Mesendoderm (in vitro differentiated cells): Measurements from ENCODE around the gene DDIT4.
"Not testable (repeated sequence)": the region's sequence is repeated elsewhere in the genome, so short reads cannot be mapped to it uniquely, and the experiment has no call there.

Source experiments
- DNase-seq: peaks from one replicate; pipeline ENCODE4 v3.0.0; 2013
- H2AK5ac ChIP-seq: 2 replicates; pipeline ENCODE4 v1.6.1; 2013; ENCODE audit warnings: low read length, inconsistent platforms
- H2BK120ac ChIP-seq: 2 replicates; pipeline ENCODE4 v1.6.1; 2013; ENCODE audit warnings: low read depth, mild to moderate bottlenecking, low read length, moderate library complexity, mixed read lengths
- H2BK15ac ChIP-seq: replicated peaks from 2 replicates; pipeline ENCODE4 v1.6.1; 2013; ENCODE audit warnings: low read depth, mild to moderate bottlenecking, moderate library complexity
- H2BK5ac ChIP-seq: 2 replicates; pipeline ENCODE4 v1.6.1; 2013; ENCODE audit warnings: low read length, inconsistent platforms
- H3K18ac ChIP-seq: 2 replicates; pipeline ENCODE4 v1.6.1; 2013; ENCODE audit warnings: mild to moderate bottlenecking, low read length, mixed read lengths
- H3K23ac ChIP-seq: one replicate; pipeline ENCODE4 v1.6.1; 2013; ENCODE audit warnings: low read length
- H3K27ac ChIP-seq: 2 replicates; pipeline ENCODE4 v1.5.1; 2013; ENCODE audit warnings: low read depth, mild to moderate bottlenecking, inconsistent platforms, low read length, moderate library complexity
- H3K27me3 ChIP-seq: 2 replicates; pipeline ENCODE4 v1.6.1; 2013; ENCODE audit warnings: low read length, control low read depth, mild to moderate bottlenecking, inconsistent platforms; ENCODE audit not compliant: insufficient read depth, poor library complexity
- H3K36me3 ChIP-seq: 2 replicates; pipeline ENCODE4 v1.6.1; 2013; ENCODE audit warnings: low read length, inconsistent platforms; ENCODE audit not compliant: control insufficient read depth, insufficient read depth
- H3K4ac ChIP-seq: one replicate; pipeline ENCODE4 v1.6.1; 2013; ENCODE audit warnings: low read depth, mild to moderate bottlenecking, low read length, moderate library complexity
- H3K4me1 ChIP-seq: 2 replicates; pipeline ENCODE4 v1.6.1; 2013; ENCODE audit warnings: low read depth, low read length, inconsistent platforms; ENCODE audit not compliant: control insufficient read depth
- H3K4me2 ChIP-seq: 2 replicates; pipeline ENCODE4 v1.6.1; 2013; ENCODE audit warnings: low read length
- H3K4me3 ChIP-seq: 2 replicates; pipeline ENCODE4 v1.5.1; 2013; ENCODE audit warnings: mild to moderate bottlenecking, low read length
- H3K56ac ChIP-seq: one replicate; pipeline ENCODE4 v1.6.1; 2013; ENCODE audit warnings: low read length
- H3K79me1 ChIP-seq: 2 replicates; pipeline ENCODE4 v1.6.1; 2013; ENCODE audit warnings: low read length, inconsistent platforms
- H3K79me2 ChIP-seq: 2 replicates; pipeline ENCODE4 v1.6.1; 2013; ENCODE audit warnings: mild to moderate bottlenecking, low read length; ENCODE audit not compliant: control insufficient read depth, insufficient read depth
- H3K9ac ChIP-seq: 2 replicates; pipeline ENCODE4 v1.6.1; 2013; ENCODE audit warnings: low read length, inconsistent platforms
- H4K5ac ChIP-seq: one replicate; pipeline ENCODE4 v1.6.1; 2013; ENCODE audit warnings: low read length
- H4K8ac ChIP-seq: one replicate; pipeline ENCODE4 v1.6.1; 2013; ENCODE audit warnings: low read depth, mild to moderate bottlenecking, control low read depth, low read length, moderate library complexity
- WGBS: extraction: QIAGEN DNeasy Blood & Tissue Kit; methylation state at CpG from one replicate; pipeline ENCODE4 v1.1.7; 2013; ENCODE audit warnings: low lambda C conversion rate, missing lambda C conversion rate; ENCODE audit not compliant: insufficient coverage; ENCODE audit errors: extremely low coverage; 5-methylcytosine and 5-hydroxymethylcytosine counted together

Gene DDIT4

DNA sequence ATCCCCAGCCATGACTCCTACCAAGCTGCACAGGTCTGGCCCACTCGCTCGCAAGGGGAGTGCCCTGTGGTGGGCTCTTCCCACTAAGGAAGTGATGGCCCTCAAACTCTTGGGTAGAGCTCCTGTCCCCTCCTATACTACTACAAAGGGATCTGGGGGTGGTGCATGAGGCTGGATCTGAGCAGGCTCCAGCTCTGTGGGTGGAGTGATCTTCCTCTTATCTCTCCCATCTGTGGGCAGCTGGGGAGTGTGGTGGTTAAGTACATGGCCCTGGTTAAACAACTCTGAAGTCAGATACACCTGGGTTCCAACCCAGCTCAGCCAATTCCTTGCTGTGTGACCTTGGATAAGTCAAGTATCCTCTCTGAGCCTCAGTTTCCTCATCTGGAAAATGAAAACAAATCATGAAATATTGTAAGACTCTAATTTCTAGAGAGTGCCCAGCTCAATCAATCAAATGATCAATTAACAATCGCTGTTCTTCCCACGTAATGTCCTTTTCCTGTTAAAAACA, 17.4 kb downstream of the DDIT4 start:
- Histone ChIP-seq H4K8ac (no peak overlapping the region), H3K18ac (no peak overlapping the region), H3K79me1 (no peaks in the 10 kb centered on the region), H3K9ac (no peak overlapping the region), H3K27ac (no peak overlapping the region), H3K79me2 (no peaks in the 10 kb centered on the region), H2AK5ac (no peak overlapping the region), H3K4me1 (no peaks in the 10 kb centered on the region), H3K27me3 (no peaks in the 10 kb centered on the region), H4K5ac (no peak overlapping the region), H2BK5ac (no peak overlapping the region), H3K36me3 (no peaks in the 10 kb centered on the region), H2BK15ac (no peak overlapping the region), H3K23ac (no peak overlapping the region), H2BK120ac (no peak overlapping the region), H3K4me3 (no peak overlapping the region), H3K4ac (no peak overlapping the region), H3K56ac (no peak overlapping the region), H3K4me2 (no peak overlapping the region)
- no CpG with 5 or more reads among the region's 4 CpGs for WGBS
- DNase-seq: no peak

DNA sequence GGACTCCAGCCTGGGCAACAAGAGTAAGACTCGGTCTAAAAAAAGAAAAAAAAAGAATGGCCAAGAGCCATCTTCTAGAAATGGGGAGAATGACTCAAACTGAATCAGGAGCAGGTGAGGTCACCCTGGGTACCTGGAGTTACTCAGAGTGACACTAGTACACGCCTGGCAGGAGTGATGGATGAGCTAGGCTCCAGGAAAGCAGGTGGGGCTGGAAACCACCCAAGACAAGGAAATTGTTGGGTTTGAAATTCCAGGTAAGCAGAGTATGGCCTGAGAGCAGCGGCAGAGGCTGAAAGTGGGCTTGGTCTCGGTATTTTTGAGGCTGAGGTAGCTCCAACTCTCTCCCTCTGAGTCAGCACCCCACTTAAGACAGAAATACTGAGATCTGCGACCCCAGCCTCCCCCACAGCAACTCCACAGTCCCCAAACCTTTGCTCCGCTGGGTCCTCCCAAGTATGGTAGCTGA, 18.5 kb downstream of the DDIT4 start:
- Histone ChIP-seq H3K4me2 (no peak overlapping the region), H3K4me1 (no peaks in the 10 kb centered on the region), H4K8ac (no peak overlapping the region), H2BK15ac (no peak overlapping the region), H3K79me2 (no peaks in the 10 kb centered on the region), H2BK120ac (no peak overlapping the region), H3K79me1 (no peaks in the 10 kb centered on the region), H3K9ac (no peak overlapping the region), H4K5ac (no peak overlapping the region), H3K27me3 (no peaks in the 10 kb centered on the region), H3K4me3 (no peak overlapping the region), H2AK5ac (no peak overlapping the region), H3K4ac (no peak overlapping the region), H3K36me3 (no peaks in the 10 kb centered on the region), H3K56ac (no peak overlapping the region), H3K18ac (no peak overlapping the region), H2BK5ac (no peak overlapping the region), H3K27ac (no peak overlapping the region), H3K23ac (no peak overlapping the region)
- no CpG with 5 or more reads among the region's 6 CpGs for WGBS
- no peak for DNase-seq

DNA sequence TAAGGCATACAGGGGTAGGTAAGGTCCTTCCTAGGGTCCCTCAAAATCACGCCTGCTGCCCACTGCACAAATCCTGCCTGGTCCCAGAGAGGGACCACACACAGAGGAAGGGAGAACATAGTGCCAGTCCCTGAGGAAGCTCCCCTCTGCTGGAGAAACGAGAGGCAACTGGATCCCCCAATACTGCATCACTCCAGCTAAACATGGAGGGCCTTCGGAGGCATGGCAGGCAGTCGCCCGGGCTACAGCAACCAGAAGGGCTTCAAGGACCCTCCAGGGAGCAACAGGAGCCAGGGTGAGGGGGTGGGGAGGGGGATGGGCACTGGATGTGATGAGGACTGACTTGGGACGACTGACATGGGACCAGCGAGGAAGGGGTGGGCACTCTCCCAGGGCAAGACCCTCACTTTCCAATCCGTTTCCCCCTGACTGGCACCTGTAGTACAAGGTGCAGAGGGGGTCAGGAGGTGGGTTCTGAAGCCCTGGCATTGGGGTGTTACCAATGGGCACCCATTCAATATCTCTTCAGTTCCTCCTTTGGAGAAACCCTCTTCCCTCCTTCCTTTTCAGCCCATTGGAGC, 21.7 kb downstream of the DDIT4 start:
- Histone ChIP-seq H3K23ac (no peak overlapping the region), H3K36me3 (no peaks in the 10 kb centered on the region), H2BK15ac (no peak overlapping the region), H2BK5ac (no peak overlapping the region), H3K79me1 (no peaks in the 10 kb centered on the region), H2BK120ac (no peak overlapping the region), H3K4ac (no peak overlapping the region), H3K4me3 (no peak overlapping the region), H3K4me1 (peaks cover 1% of the 10 kb centered on the region), H3K4me2 (no peak overlapping the region), H3K27me3 (no peaks in the 10 kb centered on the region), H2AK5ac (no peak overlapping the region), H3K56ac (no peak overlapping the region), H4K5ac (no peak overlapping the region), H3K9ac (no peak overlapping the region), H3K27ac (no peak overlapping the region), H4K8ac (no peak overlapping the region), H3K18ac (no peak overlapping the region), H3K79me2 (no peaks in the 10 kb centered on the region)
- DNase-seq: no peak
- no CpG with 5 or more reads among the region's 8 CpGs for WGBS

- not testable (repeated sequence) for H3K23ac ChIP-seq, H3K4me3 ChIP-seq, H2BK15ac ChIP-seq, H3K4me1 ChIP-seq, DNase-seq, H2AK5ac ChIP-seq, H2BK5ac ChIP-seq, H3K27ac ChIP-seq, H4K8ac ChIP-seq, H3K79me1 ChIP-seq, H3K4ac ChIP-seq, H4K5ac ChIP-seq, H2BK120ac ChIP-seq, H3K27me3 ChIP-seq, H3K18ac ChIP-seq, H3K79me2 ChIP-seq, H3K36me3 ChIP-seq
- Histone ChIP-seq H3K4me2 (peak overlapping the region; percentile 58), H3K9ac (peak overlapping the region; percentile 21), H3K56ac (peak overlapping the region; percentile 86)
- WGBS: no CpG with 5 or more reads among the region's 19 CpGs
Observed at GRCh38 chr10:72296829-72297280, 23.1 kb downstream of the DDIT4 start.

DNA sequence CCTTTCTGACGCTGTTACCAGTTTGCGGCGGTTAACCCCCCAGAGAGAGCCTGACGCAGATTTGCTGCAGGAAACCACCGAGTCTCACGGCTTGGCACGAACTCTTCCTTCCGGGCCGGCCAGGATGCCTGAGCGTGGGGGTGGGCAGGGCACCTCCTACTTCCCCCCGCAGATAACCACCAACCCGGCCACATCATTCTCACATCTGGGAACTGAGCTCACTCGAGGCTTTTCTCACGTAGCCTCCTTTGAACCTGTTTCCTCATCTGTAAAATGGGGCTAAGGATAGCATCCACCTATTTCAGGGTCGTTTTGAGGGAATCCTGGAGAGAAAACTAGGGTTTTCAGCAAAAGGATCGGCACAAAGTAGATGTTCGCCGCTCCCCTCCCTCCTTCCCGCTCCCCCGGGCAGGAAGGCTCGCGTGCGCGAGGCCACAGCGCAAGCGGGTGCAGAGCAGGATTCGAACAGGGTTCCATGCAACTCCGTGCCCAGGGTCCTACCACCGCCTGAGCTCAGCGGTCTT, 23.6 kb downstream of the DDIT4 start:
- peak overlapping the region; percentile 42 for H3K4me3 ChIP-seq
- no peak overlapping the region for H2AK5ac ChIP-seq
- no peak overlapping the region for H3K27ac ChIP-seq
- no peak overlapping the region for H3K23ac ChIP-seq
- no CpG with 5 or more reads among the region's 30 CpGs for WGBS
- no peak overlapping the region for H4K8ac ChIP-seq
- no peaks in the 10 kb centered on the region for H3K79me1 ChIP-seq
- H2BK5ac ChIP-seq: no peak overlapping the region
- no peak overlapping the region for H4K5ac ChIP-seq
- peak; percentile 49 for DNase-seq
- peak overlapping the region; percentile 86 for H3K56ac ChIP-seq
- H3K18ac ChIP-seq: peak overlapping the region; percentile 61
- no peak overlapping the region for H3K4ac ChIP-seq
- peak overlapping the region; percentile 58 for H3K4me2 ChIP-seq
- no peaks in the 10 kb centered on the region for H3K79me2 ChIP-seq
- no peaks in the 10 kb centered on the region for H3K27me3 ChIP-seq
- H2BK120ac ChIP-seq: no peak overlapping the region
- H3K4me1 ChIP-seq: peaks cover 1% of the 10 kb centered on the region
- no peaks in the 10 kb centered on the region for H3K36me3 ChIP-seq
- H3K9ac ChIP-seq: peak overlapping the region; percentile 70
- H2BK15ac ChIP-seq: no peak overlapping the region
